ENCODE results near the gene DCAF4L1.

DNA sequence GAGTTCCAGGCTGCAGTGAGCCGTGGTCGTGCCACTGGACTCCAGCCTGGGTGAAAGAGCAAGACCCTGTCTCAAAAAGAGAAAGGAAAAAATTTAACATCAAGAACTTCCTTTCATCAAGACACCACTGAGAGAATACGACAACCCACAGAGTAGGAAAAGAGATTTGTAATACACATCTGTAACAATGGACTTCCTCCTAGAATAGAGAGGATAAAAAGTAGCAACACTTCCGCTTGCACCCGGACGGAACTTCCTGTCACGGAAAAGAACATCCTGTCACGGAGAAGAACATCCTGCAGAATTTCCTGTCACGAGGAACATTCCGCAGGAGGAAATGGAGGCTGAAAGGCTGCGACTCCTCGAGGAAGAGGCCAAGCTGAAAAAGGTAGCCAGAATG, at the start of gene DCAF4L1:
- TF ChIP-seq, protein P1, sequence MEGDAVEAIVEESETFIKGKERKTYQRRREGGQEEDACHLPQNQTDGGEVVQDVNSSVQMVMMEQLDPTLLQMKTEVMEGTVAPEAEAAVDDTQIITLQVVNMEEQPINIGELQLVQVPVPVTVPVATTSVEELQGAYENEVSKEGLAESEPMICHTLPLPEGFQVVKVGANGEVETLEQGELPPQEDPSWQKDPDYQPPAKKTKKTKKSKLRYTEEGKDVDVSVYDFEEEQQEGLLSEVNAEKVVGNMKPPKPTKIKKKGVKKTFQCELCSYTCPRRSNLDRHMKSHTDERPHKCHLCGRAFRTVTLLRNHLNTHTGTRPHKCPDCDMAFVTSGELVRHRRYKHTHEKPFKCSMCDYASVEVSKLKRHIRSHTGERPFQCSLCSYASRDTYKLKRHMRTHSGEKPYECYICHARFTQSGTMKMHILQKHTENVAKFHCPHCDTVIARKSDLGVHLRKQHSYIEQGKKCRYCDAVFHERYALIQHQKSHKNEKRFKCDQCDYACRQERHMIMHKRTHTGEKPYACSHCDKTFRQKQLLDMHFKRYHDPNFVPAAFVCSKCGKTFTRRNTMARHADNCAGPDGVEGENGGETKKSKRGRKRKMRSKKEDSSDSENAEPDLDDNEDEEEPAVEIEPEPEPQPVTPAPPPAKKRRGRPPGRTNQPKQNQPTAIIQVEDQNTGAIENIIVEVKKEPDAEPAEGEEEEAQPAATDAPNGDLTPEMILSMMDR (IDR thresholded peaks at IDR 0.05; ENCODE audit: low read depth, low read length): no peak
- no peak for TF ChIP-seq EZH2phosphoT487 (IDR thresholded peaks at IDR 0.05; ENCODE audit: low read depth)

All from OCI-LY3 (cell line).